Amniotic epithelial cell (primary cell): Measurements from ENCODE around the gene APBA2.

ENCODE experiments used
- DNase-seq: peaks from one replicate; pipeline ENCODE4 v3.0.0-alpha.2; 2010; ENCODE audit warnings: low read depth

APBA2 gene

GRCh38 chr15:29087521-29088285 lies 201.9 kb downstream of the APBA2 start:
- no peak for DNase-seq

GRCh38 chr15:29088666-29089065 lies 202.9 kb downstream of the APBA2 start:
- DNase-seq: no peak

- DNase-seq: peak; percentile 3
Observed at GRCh38 chr15:29089731-29090616, 204.2 kb downstream of the APBA2 start.

- DNase-seq: peak; percentile 8
Observed at GRCh38 chr15:29090617-29091466, 205.1 kb downstream of the APBA2 start.

GRCh38 chr15:29091666-29092065 lies 205.9 kb downstream of the APBA2 start:
- no peak for DNase-seq

GRCh38 chr15:29092376-29093064 lies 206.7 kb downstream of the APBA2 start:
- DNase-seq: no peak

- no peak for DNase-seq
Observed at GRCh38 chr15:29093065-29093435, 207.3 kb downstream of the APBA2 start.

- DNase-seq: no peak
Observed at GRCh38 chr15:29093696-29094343, 208.0 kb downstream of the APBA2 start.

- no peak for DNase-seq
Observed at GRCh38 chr15:29094711-29095110, 208.9 kb downstream of the APBA2 start.

GRCh38 chr15:29095746-29096145 lies 210.0 kb downstream of the APBA2 start:
- DNase-seq: no peak

GRCh38 chr15:29097168-29097567 lies 211.4 kb downstream of the APBA2 start:
- no peak for DNase-seq

GRCh38 chr15:29097971-29098370 lies 212.2 kb downstream of the APBA2 start:
- peak; percentile 27 for DNase-seq

GRCh38 chr15:29098652-29099051 lies 212.9 kb downstream of the APBA2 start:
- DNase-seq: no peak

- no peak for DNase-seq
Observed at GRCh38 chr15:29099131-29099880, 213.5 kb downstream of the APBA2 start.

GRCh38 chr15:29100486-29101000 lies 214.8 kb downstream of the APBA2 start:
- no peak for DNase-seq

- DNase-seq: no peak
Observed at GRCh38 chr15:29101491-29101890, 215.7 kb downstream of the APBA2 start.

GRCh38 chr15:29102173-29102794 lies 216.5 kb downstream of the APBA2 start:
- DNase-seq: peak; percentile 27

GRCh38 chr15:29102911-29103823 lies 217.4 kb downstream of the APBA2 start:
- no peak for DNase-seq
